Activated gamma-delta T cell treated with anti-CD3 and anti-CD28 coated beads, Interleukin-2, amount 50 U/mL, for 16 hours (primary cell): ENCODE measurements around the gene FUOM.

Experiments
- DNase-seq: peaks from one replicate; pipeline ENCODE4 v3.0.0-alpha.2; 2020; ENCODE audit warnings: low read depth

Gene FUOM

DNA sequence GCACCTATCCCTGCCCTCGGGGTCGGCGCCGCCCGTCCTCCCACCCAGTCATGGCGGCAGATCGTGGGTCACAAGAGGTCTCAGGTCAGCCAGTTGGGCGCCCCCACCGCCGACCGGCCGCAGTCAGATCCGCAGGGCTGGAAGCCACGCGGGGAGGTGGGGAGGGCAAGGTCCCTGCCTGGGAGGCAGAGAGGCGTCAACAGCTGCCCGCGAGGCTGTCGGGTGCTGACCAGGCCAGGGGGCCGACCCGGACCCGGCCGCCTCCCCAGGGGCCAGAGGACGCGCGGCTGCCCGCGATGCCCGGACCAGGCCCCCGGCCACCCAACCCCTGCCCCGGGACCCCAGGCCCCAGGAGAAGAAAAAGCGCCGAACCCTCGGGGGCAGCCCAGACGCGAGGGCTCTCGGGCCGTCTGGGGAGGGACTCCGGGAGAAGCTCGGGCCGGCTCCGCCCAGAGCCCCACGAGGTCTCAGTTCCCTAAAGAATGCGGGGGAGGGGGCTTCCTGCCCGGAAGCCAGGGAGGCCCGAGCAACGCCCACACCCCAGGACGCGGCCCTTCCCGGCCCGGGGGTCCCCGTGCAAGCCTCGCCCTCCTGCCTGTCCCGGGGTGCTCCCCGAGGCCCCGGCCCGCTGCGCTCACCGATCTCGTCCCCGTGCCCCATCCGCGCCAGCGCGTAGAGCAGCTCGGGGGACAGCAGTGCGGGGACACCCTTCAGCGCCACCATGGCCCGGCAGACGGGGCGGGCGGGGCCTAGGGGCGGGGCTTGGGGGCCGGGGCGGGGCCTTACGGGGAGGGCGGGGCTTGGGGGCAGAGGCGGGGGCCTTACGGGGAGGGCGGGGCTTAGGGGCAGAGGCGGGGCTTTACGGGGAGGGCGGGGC lies at the start of gene FUOM:
FUOM (minus strand) TSS at position 735 of the 877 bp plus-strand sequence; CDS start at position 723, 12 bp downstream.
- DNase-seq: peak; percentile 48

GRCh38 chr10:133405844-133406527 lies 48.2 kb upstream of the FUOM start:
- DNase-seq: no peak

DNA sequence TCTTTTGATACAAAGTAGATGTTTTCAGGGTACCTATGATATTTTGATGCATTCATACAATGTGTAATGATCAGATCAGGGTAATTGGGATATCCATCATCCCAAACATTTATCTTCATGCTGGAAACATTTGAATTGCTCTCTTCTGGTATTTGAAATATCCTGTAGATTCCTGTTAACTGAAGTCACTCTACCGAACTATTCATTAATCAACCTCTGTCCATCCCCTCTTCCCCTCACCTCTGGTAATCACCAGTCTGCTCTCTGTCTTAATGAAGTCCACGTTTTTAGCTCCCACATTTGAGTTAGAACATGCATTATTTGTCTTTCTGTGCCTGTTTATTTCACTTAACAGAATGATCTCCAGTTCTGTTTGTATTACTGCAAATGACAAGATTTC lies 47.5 kb upstream of the FUOM start:
- DNase-seq: no peak

- DNase-seq: no peak
These were observed 46.0 kb upstream of the FUOM start for GRCh38 chr10:133403784-133404183.

DNA sequence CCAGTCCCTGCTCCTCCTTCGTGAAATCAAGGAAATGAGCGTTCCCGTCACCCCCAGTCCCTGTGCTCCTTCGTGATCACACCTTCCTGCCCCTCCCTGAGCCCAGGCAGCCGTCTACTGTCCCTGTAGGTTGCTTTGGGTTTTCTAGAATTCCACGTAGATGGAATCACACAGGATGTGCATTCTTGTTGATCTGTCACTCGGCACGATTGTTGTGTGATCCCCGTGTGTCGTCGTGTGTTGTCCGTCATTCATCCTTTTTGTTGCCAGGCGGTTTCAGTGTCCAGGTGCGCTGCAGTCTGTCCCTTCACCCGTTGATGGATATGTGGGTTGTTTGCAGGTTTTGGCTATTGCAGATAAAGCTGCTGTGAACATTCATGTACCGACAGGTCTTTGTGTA lies 45.5 kb upstream of the FUOM start:
- DNase-seq: no peak

DNA sequence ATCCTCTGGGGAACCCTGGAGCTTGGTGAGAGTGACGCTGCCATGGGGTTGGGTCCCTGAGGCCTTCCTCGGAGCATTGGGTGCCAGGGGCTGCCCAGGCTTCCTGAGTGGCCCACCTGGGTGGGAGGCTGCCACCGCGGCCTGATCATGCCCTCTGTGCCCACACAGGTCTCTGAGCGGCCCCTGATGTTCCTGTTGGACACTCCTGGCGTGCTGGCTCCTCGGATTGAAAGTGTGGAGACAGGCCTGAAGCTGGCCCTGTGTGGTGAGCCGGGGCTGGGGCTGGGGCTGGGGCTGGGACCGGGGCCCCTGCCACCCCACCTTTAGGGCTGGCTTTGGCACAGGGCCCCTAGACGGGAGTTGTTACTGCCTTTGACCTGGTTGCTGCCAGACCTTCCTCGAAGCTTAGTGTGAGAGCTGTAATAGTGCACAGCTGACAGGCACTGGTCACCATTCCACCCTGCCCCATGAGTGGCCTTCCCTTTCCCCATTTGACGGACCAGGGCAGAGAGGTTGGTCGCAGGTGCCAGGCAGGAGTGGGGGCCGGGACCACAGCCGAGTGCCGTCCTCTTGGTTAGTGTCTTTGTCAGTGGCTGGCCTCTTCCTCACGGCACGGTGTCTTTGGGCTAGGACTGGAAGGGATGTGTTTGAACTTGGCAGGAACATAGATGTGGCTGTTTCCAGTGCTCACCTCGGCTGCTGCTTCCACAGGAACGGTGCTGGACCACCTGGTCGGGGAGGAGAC lies 44.3 kb upstream of the FUOM start:
- DNase-seq: no peak

GRCh38 chr10:133401500-133401899 lies 43.7 kb upstream of the FUOM start:
- DNase-seq: no peak

DNA sequence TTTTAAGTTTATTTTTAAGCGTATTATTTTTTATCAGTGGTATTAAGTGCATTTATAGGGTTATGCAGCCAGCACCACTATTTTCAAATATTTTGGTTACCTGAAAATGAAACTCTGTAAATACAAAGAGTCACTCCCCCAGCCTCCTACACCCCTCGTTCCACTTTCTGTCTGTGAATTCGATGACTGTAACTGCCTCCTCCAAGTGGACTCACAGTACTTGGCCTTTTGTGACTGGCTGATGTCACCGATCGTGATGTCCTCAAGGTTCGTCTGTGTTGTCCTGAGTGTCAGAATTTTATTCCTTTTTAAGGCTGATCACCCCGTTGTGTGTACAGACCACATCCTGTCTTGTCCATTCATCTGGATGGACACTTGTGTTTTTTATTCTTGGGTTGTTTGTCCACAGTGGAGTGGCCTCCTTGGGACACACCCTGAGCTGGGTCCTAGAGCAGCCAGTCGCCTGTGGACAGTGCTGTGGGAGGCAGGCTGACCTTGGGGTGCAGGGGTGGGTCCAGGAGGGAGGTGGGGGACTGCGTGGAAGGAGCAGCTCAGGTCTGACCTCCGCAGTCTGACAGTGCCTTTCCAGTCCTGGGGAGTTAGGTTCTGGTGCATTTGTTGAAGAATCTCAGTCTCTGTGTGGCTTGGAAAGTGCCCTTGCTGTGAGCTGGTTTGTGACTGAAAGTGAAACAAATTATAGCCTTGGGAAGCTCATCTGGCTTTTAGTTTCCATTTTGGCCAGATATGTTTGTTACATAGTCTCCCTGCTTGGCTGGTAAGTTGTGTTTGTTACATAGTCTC lies 43.0 kb upstream of the FUOM start:
- no peak for DNase-seq

DNA sequence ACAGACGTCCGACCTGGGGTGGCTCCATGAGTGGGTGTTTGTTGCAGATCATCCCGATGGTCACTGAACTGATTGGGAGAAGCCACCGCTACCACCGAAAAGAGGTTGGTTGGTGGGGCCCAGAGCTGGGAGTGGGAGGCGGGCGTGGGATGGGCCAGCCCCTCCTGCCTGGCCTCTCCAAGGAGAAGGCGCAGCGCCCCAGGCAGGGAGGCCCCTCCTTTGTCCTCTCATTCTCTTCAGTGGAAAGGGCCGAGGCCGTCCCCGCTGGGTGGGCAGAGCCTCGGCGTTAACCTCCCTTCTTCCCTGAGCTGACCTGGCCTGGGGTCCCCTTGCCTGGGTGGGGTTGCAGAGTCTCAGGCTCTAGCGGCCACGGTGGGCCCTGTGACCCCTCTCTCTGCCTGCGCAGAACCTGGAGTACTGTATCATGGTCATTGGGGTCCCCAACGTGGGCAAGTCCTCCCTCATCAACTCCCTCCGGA lies 41.3 kb upstream of the FUOM start:
- no peak for DNase-seq

DNA sequence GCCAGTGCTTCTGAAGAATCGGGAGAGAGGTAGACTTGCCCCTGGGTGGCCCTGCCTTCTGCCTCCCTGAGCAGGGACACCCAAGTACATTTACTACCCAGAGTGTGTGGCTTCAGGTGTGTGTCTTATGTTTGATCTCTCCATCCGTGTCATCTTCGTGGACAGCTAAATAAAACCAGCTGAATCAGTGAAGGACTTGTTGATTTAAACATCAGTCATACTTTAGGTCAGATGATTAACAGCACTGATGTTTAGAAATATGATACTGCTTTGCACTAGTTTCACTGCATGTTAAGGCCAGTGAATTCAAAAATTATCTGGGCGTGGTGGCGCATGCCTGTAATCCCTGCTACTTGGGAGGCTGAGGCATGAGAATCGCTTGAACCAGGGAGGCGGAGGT lies 40.1 kb upstream of the FUOM start:
- no peak for DNase-seq

GRCh38 chr10:133396035-133396624 lies 38.3 kb upstream of the FUOM start:
- DNase-seq: no peak

GRCh38 chr10:133394801-133395221 lies 37.0 kb upstream of the FUOM start:
- DNase-seq: no peak

GRCh38 chr10:133394064-133394663 lies 36.3 kb upstream of the FUOM start, which contains the start of gene MTG1:
Gene MTG1, plus strand, starts transcription at chr10:133394157. Its CDS starts 64 bp downstream, at chr10:133394221.
- DNase-seq: peak; percentile 90

- DNase-seq: no peak
These were observed 35.7 kb upstream of the FUOM start for GRCh38 chr10:133393401-133394063.

DNA sequence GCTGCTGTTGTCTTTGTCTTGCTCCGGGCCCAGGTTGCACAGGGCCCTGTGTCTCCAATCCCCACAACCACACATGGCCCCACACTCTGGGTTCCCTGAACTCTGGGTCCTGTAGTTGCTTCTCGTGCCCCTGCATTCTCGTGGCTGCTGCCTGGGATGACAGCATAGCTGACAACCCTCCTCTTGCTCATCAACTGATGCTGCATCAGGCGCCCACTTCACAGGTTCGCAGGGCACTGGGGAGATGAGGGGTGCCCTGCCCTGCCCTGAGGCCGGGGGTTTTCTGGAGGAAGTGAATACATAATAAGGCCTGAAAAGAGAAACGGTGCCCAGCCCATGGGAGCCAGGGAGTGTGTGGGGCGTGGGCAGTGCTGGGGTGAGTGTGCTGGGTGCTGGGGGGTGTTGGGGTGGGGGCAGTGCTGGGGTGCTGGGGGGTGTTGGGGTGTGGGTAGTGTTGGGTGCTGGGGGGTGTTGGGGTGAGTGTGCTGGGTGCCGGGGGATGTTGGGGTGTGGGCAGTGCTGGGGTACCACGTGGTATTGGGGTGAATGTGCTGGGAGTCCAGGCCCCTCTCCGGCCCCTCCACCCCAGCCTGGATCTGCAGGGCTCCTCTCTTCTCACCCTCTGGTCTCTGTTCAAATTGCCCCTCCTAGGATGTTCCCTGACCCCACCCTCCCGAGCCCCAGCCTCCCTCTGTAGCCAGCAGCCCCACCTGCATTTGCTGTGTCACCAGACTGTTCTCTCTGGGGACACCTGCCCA lies 34.1 kb upstream of the FUOM start:
- no peak for DNase-seq

DNA sequence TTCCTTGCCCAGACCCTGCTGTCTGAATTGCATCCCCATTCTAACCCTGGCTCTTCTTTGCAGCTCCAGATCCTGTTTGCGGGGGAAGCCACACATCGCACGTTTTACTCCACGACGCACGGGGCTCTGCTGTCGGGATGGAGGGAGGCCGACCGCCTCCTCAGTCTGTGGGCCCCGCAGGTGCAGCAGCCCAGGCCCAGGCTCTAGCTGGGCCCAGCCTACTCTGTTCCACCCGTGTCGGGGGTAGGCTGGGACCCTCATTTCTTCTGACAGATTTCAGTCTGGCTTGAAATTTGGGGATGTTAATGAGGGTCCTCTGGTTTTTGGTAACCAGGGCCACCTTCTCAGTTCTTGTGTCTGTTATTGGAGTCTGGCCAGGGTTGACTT lies 33.4 kb upstream of the FUOM start:
- DNase-seq: no peak

GRCh38 chr10:133390597-133391248 lies 32.9 kb upstream of the FUOM start:
- DNase-seq: no peak

DNA sequence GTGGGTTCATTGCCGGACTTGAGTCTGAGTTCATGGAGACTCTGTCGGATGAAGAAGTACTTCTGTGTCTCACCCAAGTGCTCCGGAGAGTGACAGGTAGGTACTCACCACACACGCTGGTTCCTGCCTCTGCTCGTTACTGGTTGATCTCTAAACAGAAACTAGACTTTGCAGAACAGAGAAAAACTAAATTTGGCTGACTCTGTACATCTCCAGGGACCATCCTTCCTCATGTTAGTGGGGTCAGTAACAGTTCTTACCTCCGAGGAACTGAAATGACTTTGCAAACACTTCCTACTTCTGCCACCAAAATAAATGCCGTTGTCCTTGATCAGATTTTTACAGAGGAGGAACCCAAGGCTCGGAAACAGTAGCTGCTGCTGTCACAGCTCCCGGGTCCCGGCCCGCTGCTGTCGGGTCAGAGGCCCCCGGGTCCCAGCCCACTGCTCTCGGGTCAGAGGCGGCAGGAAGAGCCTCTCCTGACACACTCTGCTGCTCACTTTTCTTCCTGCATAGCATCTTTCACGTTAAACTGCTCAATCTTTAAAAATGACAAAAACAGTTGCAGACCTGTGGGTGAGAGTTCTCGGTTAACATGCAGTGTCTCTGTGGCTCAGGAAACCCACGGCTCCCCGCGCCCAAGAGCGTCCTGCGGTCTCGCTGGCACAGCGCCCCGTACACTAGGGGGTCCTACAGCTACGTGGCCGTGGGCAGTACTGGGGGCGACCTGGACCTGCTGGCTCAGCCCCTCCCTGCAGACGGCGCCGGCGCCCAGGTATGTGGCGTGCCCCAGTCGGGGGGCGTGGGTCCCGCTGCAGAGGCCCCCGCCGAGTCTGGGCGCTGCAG lies 31.4 kb upstream of the FUOM start:
- DNase-seq: no peak
